HCT116 (cell line): ENCODE results near the gene TFF2. TPM values are rescaled to one million over a fixed set of nuclear protein-coding genes. Genes with fewer than 3 reads are reported as not detected.

ENCODE experiments used
- ATAC-seq: fragments of 200-7000 bp; cut with Tn5 transposase; 2 replicates; pipeline ENCODE4 v1.9.1; 2020; ENCODE audit warnings: mild to moderate bottlenecking, moderate library complexity
- BruUV-seq: library from RNA; stranded (reverse); fragments of 400-500 nt; replicated peaks from 2 replicates; lab custom pipeline; 2021; lab: Mats Ljungman, UMichigan
- CTCF ChIA-PET: fragments of 300-600 bp; sonication (Branson Sonifier 250); formaldehyde crosslinking; loops from one replicate; lab custom pipeline; 2021; ENCODE audit warnings: antibody characterized with exemption; lab: Charles Lee
- POLR2A ChIA-PET: fragments of 300-600, 350-600 bp; sonication (Branson Sonifier 250); formaldehyde crosslinking; loops from one replicate; lab custom pipeline; 2021; ENCODE audit warnings: antibody characterized with exemption; lab: Charles Lee
- RAD21 ChIA-PET, 2 experiments: fragments of 300-600 bp; sonication (Branson Sonifier 250); formaldehyde crosslinking; loops; one replicate each; lab custom pipeline; 2023; ENCODE audit warnings: low total read pairs in 2 of 2; ENCODE audit not compliant: uncharacterized antibody in 2 of 2, unreplicated experiment in 2 of 2, low non-redundant PET in 1 of 2; lab: Charles Lee
- DNase-seq: peaks from one replicate; pipeline ENCODE4 v3.0.0-alpha.2; 2010; ENCODE audit warnings: low read depth, low spot score
- H2AFZ ChIP-seq: fragments of 200-600 bp; shearing (Covaris generic), sonication (generic); 2 replicates; pipeline ENCODE4 v1.6.1; 2017; ENCODE audit warnings: low read depth, mixed run types, mixed read lengths, antibody characterized with exemption, low read length; ENCODE audit not compliant: poor library complexity, severe bottlenecking
- H3K27ac ChIP-seq: 2 replicates; pipeline ENCODE4 v1.5.1; 2012; ENCODE audit warnings: low read depth, low read length
- H3K27me3 ChIP-seq: fragments of 200-600 bp; sonication (generic); 2 replicates; pipeline ENCODE4 v1.6.1; 2016; ENCODE audit warnings: mixed run types, low read length, mixed read lengths; ENCODE audit not compliant: insufficient read depth
- H3K36me3 ChIP-seq, 2 experiments: fragments of 200-500 bp in 1 of 2; fragments of 200-600 bp in 1 of 2; sonication (Bioruptor generic) in 1 of 2; sonication (generic) in 1 of 2; 2 replicates each; pipeline versions ENCODE4 v1.5.1 to v1.6.1; 2014 to 2016; ENCODE audit warnings: low read length in 2 of 2, inconsistent platforms in 1 of 2, mixed read lengths in 1 of 2, mixed run types in 1 of 2; ENCODE audit not compliant: insufficient read depth in 2 of 2, control insufficient read depth in 1 of 2
- H3K4me1 ChIP-seq, 2 experiments: fragments of 200-600 bp in 1 of 2; sonication (generic) in 1 of 2; 2 replicates each; pipeline versions ENCODE4 v1.5.1 to v1.6.1; 2012 to 2017; ENCODE audit warnings: low read length in 2 of 2, inconsistent platforms in 1 of 2, mild to moderate bottlenecking in 1 of 2, mixed read lengths in 1 of 2, mixed run types in 1 of 2, moderate library complexity in 1 of 2; ENCODE audit not compliant: insufficient read depth in 2 of 2, control insufficient read depth in 1 of 2
- H3K4me2 ChIP-seq: fragments of 200-600 bp; sonication (generic); 2 replicates; pipeline ENCODE4 v1.6.1; 2017; ENCODE audit warnings: mixed run types, low read length, mixed read lengths
- H3K4me3 ChIP-seq, 2 experiments: fragments of 200-600 bp in 1 of 2; sonication (generic) in 1 of 2; replicated peaks in 1 of 2; 2 replicates each; pipeline ENCODE4 v1.5.1; 2011 to 2016; ENCODE audit warnings: low read length in 2 of 2, control low read depth in 1 of 2, low read depth in 1 of 2, mild to moderate bottlenecking in 1 of 2, mixed read lengths in 1 of 2, mixed run types in 1 of 2
- H3K79me2 ChIP-seq: fragments of 200-600 bp; sonication (generic); 2 replicates; pipeline ENCODE4 v1.6.1; 2017; ENCODE audit warnings: mild to moderate bottlenecking, mixed run types, low read length, moderate library complexity, mixed read lengths; ENCODE audit not compliant: insufficient read depth
- H3K9ac ChIP-seq: fragments of 200-600 bp; sonication (generic); 2 replicates; pipeline ENCODE4 v1.6.1; 2016; ENCODE audit warnings: low read length, mixed read lengths
- H3K9me2 ChIP-seq: fragments of 200-600 bp; sonication (generic), shearing (Covaris generic); 2 replicates; pipeline ENCODE4 v1.6.1; 2017; ENCODE audit warnings: mixed run types, mild to moderate bottlenecking, moderate library complexity; ENCODE audit not compliant: insufficient read depth
- H3K9me3 ChIP-seq, 2 experiments: fragments of 200-500 bp in 1 of 2; fragments of 200-600 bp in 1 of 2; sonication (Bioruptor generic) in 1 of 2; sonication (generic) in 1 of 2; 2 replicates each; pipeline ENCODE4 v1.6.1; 2014 to 2017; ENCODE audit warnings: low read length in 2 of 2, mixed read lengths in 2 of 2, inconsistent platforms in 1 of 2, low read depth in 1 of 2, mild to moderate bottlenecking in 1 of 2, mixed run types in 1 of 2, moderate library complexity in 1 of 2; ENCODE audit not compliant: control insufficient read depth in 1 of 2, insufficient read depth in 1 of 2
- H4K20me1 ChIP-seq: fragments of 200-600 bp; sonication (generic), shearing (Covaris generic); 2 replicates; pipeline ENCODE4 v1.6.1; 2017; ENCODE audit warnings: mixed run types, mild to moderate bottlenecking, moderate library complexity; ENCODE audit not compliant: insufficient read depth
- CBX3 ChIP-seq: IDR thresholded peaks from 2 replicates; pipeline ENCODE4 v1.6.1; 2012; ENCODE audit warnings: low read depth
- CTCF ChIP-seq, 3 experiments: fragments of 200-600 bp in 1 of 3; sonication (generic) in 1 of 3; IDR thresholded peaks in 2 of 3; conservative IDR thresholded peaks in 1 of 3; 2 replicates each; pipeline ENCODE4 v1.5.1; 2012 to 2017; ENCODE audit warnings: low read depth in 2 of 3, low read length in 2 of 3, antibody characterized with exemption in 1 of 3, borderline replicate concordance in 1 of 3, control low read depth in 1 of 3, mild to moderate bottlenecking in 1 of 3, mixed read lengths in 1 of 3, mixed run types in 1 of 3, moderate library complexity in 1 of 3; ENCODE audit not compliant: insufficient read depth in 1 of 3
- YY1 ChIP-seq: IDR thresholded peaks from 2 replicates; pipeline ENCODE4 v1.6.1; 2011; ENCODE audit warnings: low read length, low read depth, moderate library complexity, mild to moderate bottlenecking; ENCODE audit not compliant: insufficient replicate concordance; ENCODE audit errors: extremely low read depth
- ZNF274 ChIP-seq: fragments of 200-500 bp; sonication (Bioruptor generic); IDR thresholded peaks from 2 replicates; pipeline ENCODE4 v1.6.1; 2014; ENCODE audit warnings: mild to moderate bottlenecking, low read depth, low read length, inconsistent platforms
- intact Hi-C: fragments of 100-400 bp; cut with micrococcal nuclease; formaldehyde crosslinking; loops from 2 replicates; pipeline ENCODE4 v1.10.0; 2022
- total RNA-seq: library from RNA; stranded (reverse); gene quantifications from one replicate; pipeline ENCODE4 v1.2.1, GENCODE V29; 2021; ENCODE audit not compliant: unreplicated experiment

The TFF2 gene
- total RNA-seq, 1 experiment from 2014 or later: not detected

GRCh38 chr21:42311816-42312625 is 38.8 kb downstream of the TFF2 start:
- POLR2A ChIA-PET: no interaction called here
- ATAC-seq: no peak
- intact Hi-C loops: no loop called here

More at GRCh38 chr21:42311816-42312625, 38.8 kb downstream of the TFF2 start:
- H3K9me2 ChIP-seq: no peaks in the 10 kb centered on the region
- no peak overlapping the region for H3K4me3 ChIP-seq
- H3K79me2 ChIP-seq: no peaks in the 10 kb centered on the region
- H3K36me3 ChIP-seq: no peaks in the 10 kb centered on the region
- no peak for DNase-seq
- no peak overlapping the region for H2AFZ ChIP-seq
- H3K4me2 ChIP-seq: no peak overlapping the region
- no peaks in the 10 kb centered on the region for H4K20me1 ChIP-seq
- peaks cover 0 to 5% of the 10 kb centered on the region in 2 experiments; a peak in 1 of 4 replicates for H3K4me1 ChIP-seq
- no TSS peak for BruUV-seq
- TF ChIP-seq YY1 (no peak), CTCF (IDR thresholded peaks at IDR 0.05 in 2 of 3, conservative IDR thresholded peaks at IDR 0.05 in 1 of 3; ENCODE audit: borderline replicate concordance in 1 of 3, insufficient read depth in 1 of 3, low read depth in 2 of 3, low read length in 2 of 3) (no peak), ZNF274 (no peak), CBX3 (no peak)
- TF ChIP-seq, all 23 proteins: peak for 0
- Histone ChIP-seq H3K9me3 (no peaks in the 10 kb centered on the region), H3K9ac (no peak overlapping the region), H3K27me3 (no peaks in the 10 kb centered on the region), H3K27ac (no peak overlapping the region)
- RAD21 ChIA-PET: no interaction called here
- CTCF ChIA-PET: no interaction called here
